OCI-LY1 (cell line): ENCODE measurements around the gene ATP8B1.

Source experiments
- H2AFZ ChIP-seq: fragments of 200-600 bp; sonication (generic), shearing (Covaris generic); 2 replicates; pipeline ENCODE4 v1.6.0; 2014; ENCODE audit warnings: antibody characterized with exemption, mild to moderate bottlenecking, low read length
- H3F3A ChIP-seq: fragments of 200-600 bp; sonication (generic), shearing (Covaris generic); 2 replicates; pipeline ENCODE4 v1.6.0; 2014; ENCODE audit warnings: mild to moderate bottlenecking, antibody characterized with exemption, low read length, moderate library complexity; ENCODE audit not compliant: insufficient read depth
- H3K27ac ChIP-seq: fragments of 200-600 bp; sonication (generic); 2 replicates; pipeline ENCODE4 v1.5.1; 2014; ENCODE audit warnings: low read length, mixed run types, mild to moderate bottlenecking, low read depth; ENCODE audit not compliant: poor library complexity, severe bottlenecking
- H3K27me3 ChIP-seq: fragments of 200-600 bp; sonication (generic); 2 replicates; pipeline ENCODE4 v1.6.0; 2014; ENCODE audit warnings: antibody characterized with exemption, mild to moderate bottlenecking, low read length, moderate library complexity; ENCODE audit not compliant: insufficient read depth
- H3K36me3 ChIP-seq: fragments of 200-600 bp; sonication (generic); 2 replicates; pipeline ENCODE4 v1.6.1; 2014; ENCODE audit warnings: mild to moderate bottlenecking, antibody characterized with exemption, low read length, moderate library complexity, mixed read lengths; ENCODE audit not compliant: insufficient read depth
- H3K4me1 ChIP-seq: fragments of 200-600 bp; sonication (generic); 2 replicates; pipeline ENCODE4 v1.5.1; 2014; ENCODE audit warnings: mild to moderate bottlenecking, low read length, moderate library complexity; ENCODE audit not compliant: insufficient read depth, severe bottlenecking
- H3K4me2 ChIP-seq: fragments of 200-600 bp; sonication (generic), shearing (Covaris generic); 2 replicates; pipeline ENCODE4 v1.6.1; 2014; ENCODE audit warnings: low read length
- H3K4me3 ChIP-seq: fragments of 200-600 bp; sonication (generic); 2 replicates; pipeline ENCODE4 v1.5.1; 2014; ENCODE audit warnings: low read length, low read depth, mild to moderate bottlenecking, mixed read lengths; ENCODE audit not compliant: poor library complexity, severe bottlenecking
- H3K79me2 ChIP-seq: fragments of 200-600 bp; shearing (Covaris generic); 2 replicates; pipeline ENCODE4 v1.6.1; 2016; ENCODE audit warnings: mixed run types, low read length, mixed read lengths; ENCODE audit not compliant: insufficient read depth
- H3K9ac ChIP-seq: fragments of 200-600 bp; sonication (generic), shearing (Covaris generic); 2 replicates; pipeline ENCODE4 v1.6.1; 2014; ENCODE audit warnings: mild to moderate bottlenecking, low read length, mixed read lengths
- H3K9me2 ChIP-seq: fragments of 200-600 bp; sonication (generic), shearing (Covaris generic); 2 replicates; pipeline ENCODE4 v1.6.1; 2014; ENCODE audit warnings: low read depth, mild to moderate bottlenecking, low read length, mixed read lengths
- H3K9me3 ChIP-seq: fragments of 200-600 bp; shearing (Covaris generic); 2 replicates; pipeline ENCODE4 v1.6.1; 2014; ENCODE audit warnings: low read length, mixed read lengths
- H4K20me1 ChIP-seq: fragments of 200-600 bp; sonication (generic), shearing (Covaris generic); 2 replicates; pipeline ENCODE4 v1.6.0; 2016; ENCODE audit warnings: mild to moderate bottlenecking, low read length; ENCODE audit not compliant: insufficient read depth
- CTCF ChIP-seq: fragments of 200-600 bp; sonication (generic), shearing (Covaris generic); IDR thresholded peaks from 2 replicates; pipeline ENCODE4 v1.5.1; 2017; ENCODE audit warnings: mild to moderate bottlenecking, antibody characterized with exemption, low read length, moderate library complexity, mixed read lengths
- EZH2 ChIP-seq: fragments of 200-600 bp; sonication (generic), shearing (Covaris generic); IDR thresholded peaks from 2 replicates; pipeline ENCODE4 v1.8.0; 2017; ENCODE audit warnings: borderline replicate concordance, mixed run types, mild to moderate bottlenecking, antibody characterized with exemption, low read length, moderate library complexity, mixed read lengths

The ATP8B1 gene

GRCh38 chr18:57674891-57675290, 128.2 kb downstream of the ATP8B1 start:
- H4K20me1 ChIP-seq = no peaks in the 10 kb centered on the region
- peaks cover 9% of the 10 kb centered on the region; the same call in 1 of the 2 replicates for H3K9me3 ChIP-seq
- no peaks in the 10 kb centered on the region for H3K9me2 ChIP-seq
- H3K27ac ChIP-seq = no peak overlapping the region
- no peaks in the 10 kb centered on the region for H3K4me1 ChIP-seq
- peaks cover 5% of the 10 kb centered on the region; the same call in 1 of the 2 replicates for H3K36me3 ChIP-seq
- TF ChIP-seq EZH2 (no peak), CTCF (no peak)
- no peaks in the 10 kb centered on the region for H3K27me3 ChIP-seq
- H2AFZ ChIP-seq = no peak overlapping the region
- H3K4me2 ChIP-seq = no peak overlapping the region
- no peaks in the 10 kb centered on the region for H3F3A ChIP-seq
- H3K79me2 ChIP-seq = peaks cover 6% of the 10 kb centered on the region
- H3K4me3 ChIP-seq = no peak overlapping the region
- no peak overlapping the region for H3K9ac ChIP-seq

- no peaks in the 10 kb centered on the region for H4K20me1 ChIP-seq
- no peak overlapping the region for H2AFZ ChIP-seq
- H3F3A ChIP-seq = no peaks in the 10 kb centered on the region
- H3K79me2 ChIP-seq = peaks cover 39% of the 10 kb centered on the region
- peaks cover 5% of the 10 kb centered on the region; the same call in 1 of the 2 replicates for H3K36me3 ChIP-seq
- no peaks in the 10 kb centered on the region for H3K9me2 ChIP-seq
- peaks cover 9% of the 10 kb centered on the region; the same call in 1 of the 2 replicates for H3K9me3 ChIP-seq
- no peak overlapping the region for H3K4me3 ChIP-seq
- TF ChIP-seq CTCF (no peak), EZH2 (no peak)
- no peak overlapping the region for H3K9ac ChIP-seq
- no peak overlapping the region for H3K27ac ChIP-seq
- H3K4me1 ChIP-seq = peaks cover 11% of the 10 kb centered on the region
- no peaks in the 10 kb centered on the region for H3K27me3 ChIP-seq
- H3K4me2 ChIP-seq = no peak overlapping the region
These were observed 133.1 kb downstream of the ATP8B1 start for GRCh38 chr18:57670046-57670445.

- peaks cover 6% of the 10 kb centered on the region; the same call in 1 of the 2 replicates for H3K9me3 ChIP-seq
- H3K27ac ChIP-seq = no peak overlapping the region
- H3K4me3 ChIP-seq = no peak overlapping the region
- H2AFZ ChIP-seq = no peak overlapping the region
- TF ChIP-seq CTCF (no peak), EZH2 (no peak)
- no peak overlapping the region for H3K9ac ChIP-seq
- peaks cover 11% of the 10 kb centered on the region for H3K4me1 ChIP-seq
- H3K9me2 ChIP-seq = no peaks in the 10 kb centered on the region
- H4K20me1 ChIP-seq = 0 out of 2 replicates have a peak, but pooled peaks cover 2% of the 10 kb centered on the region
- H3K27me3 ChIP-seq = no peaks in the 10 kb centered on the region
- H3K4me2 ChIP-seq = no peak overlapping the region
- peaks cover 46% of the 10 kb centered on the region for H3K79me2 ChIP-seq
- peaks cover 5% of the 10 kb centered on the region; the same call in 1 of the 2 replicates for H3K36me3 ChIP-seq
- no peaks in the 10 kb centered on the region for H3F3A ChIP-seq
These were observed 135.1 kb downstream of the ATP8B1 start for GRCh38 chr18:57668021-57668420.
